Measurements from ENCODE around the gene FBXO34.

DNA sequence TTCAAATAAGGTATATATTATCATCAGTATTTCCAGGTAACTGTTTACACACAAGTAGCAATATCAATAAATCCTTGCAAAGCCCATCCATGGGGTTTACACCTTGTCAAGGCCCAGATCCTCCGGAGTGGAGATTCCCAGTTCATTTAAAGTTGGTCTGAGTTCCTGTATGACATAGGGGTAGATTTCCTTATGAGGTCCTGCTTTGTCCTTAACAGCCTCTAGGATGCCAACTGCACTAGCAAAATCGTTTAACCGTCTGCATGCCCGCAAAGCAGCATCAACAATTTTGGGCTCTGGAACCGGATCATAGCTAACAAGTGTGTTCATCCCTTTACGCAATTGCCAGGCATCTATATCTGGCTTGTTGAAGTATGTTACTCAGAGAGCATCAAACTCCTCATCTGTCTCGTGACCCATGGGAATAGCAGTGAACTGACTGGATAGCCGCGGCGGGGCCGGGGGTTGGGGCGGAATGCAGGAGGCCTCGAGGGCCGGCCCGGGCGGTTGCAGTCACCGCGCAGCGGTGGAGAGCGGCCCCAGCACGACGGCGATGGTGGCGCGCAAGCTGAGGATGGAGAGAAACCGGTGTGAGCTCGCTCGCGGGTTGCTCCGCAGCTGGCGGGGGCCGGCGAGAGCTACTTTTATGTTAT is 30.6 kb upstream of the FBXO34 start:
- TF ChIP-seq, protein P1, sequence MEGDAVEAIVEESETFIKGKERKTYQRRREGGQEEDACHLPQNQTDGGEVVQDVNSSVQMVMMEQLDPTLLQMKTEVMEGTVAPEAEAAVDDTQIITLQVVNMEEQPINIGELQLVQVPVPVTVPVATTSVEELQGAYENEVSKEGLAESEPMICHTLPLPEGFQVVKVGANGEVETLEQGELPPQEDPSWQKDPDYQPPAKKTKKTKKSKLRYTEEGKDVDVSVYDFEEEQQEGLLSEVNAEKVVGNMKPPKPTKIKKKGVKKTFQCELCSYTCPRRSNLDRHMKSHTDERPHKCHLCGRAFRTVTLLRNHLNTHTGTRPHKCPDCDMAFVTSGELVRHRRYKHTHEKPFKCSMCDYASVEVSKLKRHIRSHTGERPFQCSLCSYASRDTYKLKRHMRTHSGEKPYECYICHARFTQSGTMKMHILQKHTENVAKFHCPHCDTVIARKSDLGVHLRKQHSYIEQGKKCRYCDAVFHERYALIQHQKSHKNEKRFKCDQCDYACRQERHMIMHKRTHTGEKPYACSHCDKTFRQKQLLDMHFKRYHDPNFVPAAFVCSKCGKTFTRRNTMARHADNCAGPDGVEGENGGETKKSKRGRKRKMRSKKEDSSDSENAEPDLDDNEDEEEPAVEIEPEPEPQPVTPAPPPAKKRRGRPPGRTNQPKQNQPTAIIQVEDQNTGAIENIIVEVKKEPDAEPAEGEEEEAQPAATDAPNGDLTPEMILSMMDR (conservative IDR thresholded peaks at IDR 0.05; ENCODE audit: low read length): no peak
- TF ChIP-seq EZH2phosphoT487 (IDR thresholded peaks at IDR 0.05; ENCODE audit: borderline replicate concordance): no peak
